ENCODE results near the gene SORCS1.

Gene SORCS1

DNA sequence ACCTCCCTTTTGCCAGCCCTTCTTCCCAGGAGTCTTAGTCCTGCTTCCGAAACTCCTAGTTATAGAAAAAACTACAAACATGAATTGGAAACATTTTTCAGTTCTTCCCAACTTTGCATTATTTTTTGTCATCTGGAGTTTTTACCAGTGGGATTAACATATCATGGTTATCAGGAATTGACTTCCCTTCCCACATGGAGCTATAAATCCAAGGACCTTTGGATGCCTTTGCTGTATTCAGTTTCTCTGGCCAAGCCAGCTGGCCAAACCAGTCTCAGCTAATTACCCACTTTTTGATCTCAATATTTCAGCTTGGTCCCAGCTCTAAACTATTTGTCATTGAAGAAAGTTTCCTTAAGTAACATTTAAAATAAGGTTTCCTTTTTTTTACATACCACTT is 570.6 kb downstream of the SORCS1 start:
- DNase-seq (ENCODE audit: low spot score), result no peak

DNA sequence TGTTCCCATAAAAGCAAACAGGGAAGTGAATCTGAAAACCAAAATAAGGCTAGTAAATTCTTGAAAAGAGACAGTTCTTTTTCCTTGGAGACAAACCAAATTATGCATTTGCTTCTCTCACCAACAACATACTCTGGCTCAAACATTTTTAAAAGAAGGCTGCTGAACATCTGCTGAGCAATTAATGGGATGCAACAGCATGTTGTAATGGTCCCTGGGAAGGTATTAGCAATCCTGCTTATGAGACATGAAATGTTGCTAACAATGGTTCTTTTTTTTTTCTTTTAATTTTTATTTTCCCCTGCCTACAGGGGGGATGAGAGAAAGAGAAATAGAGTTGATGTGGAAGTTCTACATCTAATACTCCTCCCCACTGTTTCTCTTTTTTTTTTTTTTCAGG is 572.1 kb downstream of the SORCS1 start:
- no peak for DNase-seq (ENCODE audit: low spot score)

DNA sequence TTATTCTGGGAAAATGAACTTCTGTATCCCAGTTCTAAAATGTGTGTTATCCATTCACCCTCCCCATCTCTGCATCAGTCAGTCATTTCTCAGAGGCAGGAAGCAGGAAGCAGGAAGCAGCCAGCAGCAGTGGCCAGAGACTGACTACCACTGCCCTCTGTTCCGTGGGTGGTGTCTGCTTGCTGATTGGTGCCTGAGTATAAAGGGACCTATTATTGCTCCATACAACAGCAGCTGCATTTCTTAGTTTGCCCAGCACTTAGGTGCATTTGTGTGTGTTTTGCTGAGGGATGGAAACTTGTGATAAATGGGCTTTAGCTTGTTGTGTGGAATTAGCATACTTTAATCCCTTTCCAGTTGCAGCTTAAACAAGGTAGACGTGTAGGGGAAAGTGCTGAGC is 582.2 kb downstream of the SORCS1 start:
- DNase-seq (ENCODE audit: low spot score), result peak; percentile 43

DNA sequence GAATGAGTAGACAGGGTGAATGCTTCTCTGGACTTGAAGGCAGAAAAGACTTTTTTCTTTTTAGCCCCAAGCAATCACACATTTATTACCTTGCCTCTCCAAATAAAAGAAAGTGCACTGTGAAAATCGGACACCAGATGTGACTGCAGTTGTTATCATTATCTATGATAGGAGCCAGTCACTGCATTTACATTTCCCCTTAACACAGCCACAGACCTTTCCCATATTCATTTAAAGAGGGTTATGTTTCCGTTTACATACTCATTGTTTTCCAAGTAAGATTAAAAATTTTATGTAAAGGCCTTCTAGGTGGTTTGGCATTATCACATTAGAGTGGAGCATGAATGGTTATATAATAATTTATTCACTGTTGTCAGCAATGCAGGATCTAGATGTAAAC is 586.8 kb downstream of the SORCS1 start:
- DNase-seq (ENCODE audit: low spot score), result no peak

DNA sequence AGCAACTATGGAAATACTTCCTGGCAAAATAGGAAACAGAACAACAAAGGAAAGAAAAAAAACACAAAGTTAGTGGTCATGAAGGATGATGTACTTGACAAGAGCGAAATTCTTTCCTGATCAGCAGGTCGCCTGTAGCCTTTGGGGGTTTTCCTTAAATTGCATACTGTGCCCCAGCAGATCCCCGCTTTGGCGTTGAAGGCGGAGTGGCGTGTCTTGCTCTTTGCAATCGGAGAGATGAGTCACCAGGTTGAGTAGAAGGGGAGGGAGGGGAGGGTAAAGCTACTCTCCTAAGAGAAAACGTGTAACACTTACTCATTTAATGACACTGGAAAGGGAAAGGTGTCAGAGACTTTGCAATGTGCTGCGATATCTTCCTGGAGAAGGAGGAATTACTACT is 587.2 kb downstream of the SORCS1 start:
- DNase-seq (ENCODE audit: low spot score), result no peak

DNA sequence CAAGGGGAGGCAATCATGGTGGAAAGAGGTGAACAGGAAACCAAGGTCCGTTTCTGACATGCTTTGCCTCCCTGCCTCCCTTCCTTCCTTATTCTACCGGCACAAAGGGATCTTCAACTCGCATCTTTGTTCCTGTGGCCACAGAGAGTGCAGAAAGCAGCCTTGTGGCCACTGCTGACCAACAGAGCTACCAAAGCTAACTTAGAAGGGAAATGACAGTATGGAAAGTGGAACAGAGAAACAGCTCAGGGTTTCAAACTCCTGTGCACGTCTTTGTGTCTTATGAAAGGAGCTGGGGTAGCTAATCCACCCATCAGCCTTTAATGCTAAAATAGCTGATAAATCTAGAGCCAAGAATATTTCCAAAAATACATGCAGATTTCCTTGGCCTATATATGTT is 588.0 kb downstream of the SORCS1 start:
- DNase-seq (ENCODE audit: low spot score), result no peak

DNA sequence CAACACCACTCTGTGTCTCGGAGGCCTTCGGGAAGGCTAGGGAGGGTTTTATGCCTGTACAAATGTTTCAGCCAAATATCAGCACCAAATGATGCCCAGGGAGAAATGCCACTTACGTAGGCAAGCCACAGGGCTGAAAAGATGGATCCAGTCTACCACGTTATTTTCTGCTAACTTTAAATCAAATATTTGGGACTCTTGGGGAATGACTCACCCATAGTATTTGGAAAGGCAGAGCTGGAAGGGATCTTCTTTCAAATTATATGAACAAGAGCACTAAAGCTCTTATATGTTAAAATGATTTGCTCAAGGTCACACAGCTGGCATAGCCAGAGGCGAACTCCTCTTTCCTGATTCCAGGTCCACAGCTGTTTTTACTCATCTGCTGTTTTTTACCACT is 591.4 kb downstream of the SORCS1 start:
- no peak for DNase-seq (ENCODE audit: low spot score)

DNA sequence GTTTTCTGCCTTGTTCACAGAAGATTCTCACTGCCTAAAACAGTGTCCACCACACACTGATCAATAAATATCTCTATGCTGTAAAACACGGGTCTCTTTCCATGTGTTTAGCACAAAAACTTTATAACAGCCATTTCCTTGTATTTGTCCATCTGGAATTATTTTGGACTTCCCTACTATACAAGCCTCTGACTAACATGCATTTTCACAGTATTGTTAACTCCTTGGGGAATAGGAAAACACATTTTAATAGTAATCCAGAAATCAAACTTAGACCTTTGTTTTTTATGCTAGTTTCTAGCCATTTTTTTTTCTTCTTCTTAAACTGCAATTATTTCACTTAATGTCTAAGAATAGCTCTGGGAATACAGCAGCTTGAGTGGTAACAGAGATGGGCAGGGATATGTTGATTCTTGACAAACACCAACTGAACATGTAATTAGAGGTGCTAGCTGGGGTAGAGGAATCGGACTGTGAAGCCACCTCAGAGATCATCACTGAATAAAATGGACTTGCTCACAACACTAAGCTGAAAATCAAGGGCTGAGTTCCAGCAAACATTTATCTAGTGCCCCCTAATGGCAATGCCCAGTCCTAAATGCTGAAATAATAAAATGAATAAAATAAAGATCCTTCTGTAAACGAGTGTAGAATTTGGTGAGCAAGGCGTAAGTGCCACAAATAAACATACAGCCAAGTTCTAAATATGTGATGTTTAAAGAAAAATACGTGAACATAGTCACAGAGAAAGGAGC is 593.1 kb downstream of the SORCS1 start:
- DNase-seq (ENCODE audit: low spot score), result peak; percentile 42

DNA sequence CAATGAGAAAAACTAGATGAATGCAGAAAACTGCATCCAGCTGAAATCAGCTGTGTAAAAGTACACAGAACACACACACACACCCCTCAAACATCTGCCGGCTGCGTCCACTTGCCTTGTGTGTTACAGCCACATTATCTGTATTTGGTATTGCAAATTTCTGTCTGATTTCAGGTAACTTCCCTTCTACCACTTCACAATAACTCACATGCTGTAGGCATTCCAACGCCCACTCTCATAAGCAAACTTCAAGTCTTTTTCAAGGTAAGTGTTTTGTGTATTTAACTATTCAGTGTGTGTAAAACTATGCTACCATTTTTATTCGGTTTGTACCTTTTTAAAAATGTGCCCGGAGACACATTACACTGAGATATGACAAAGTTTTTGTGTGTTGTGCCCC is 594.2 kb downstream of the SORCS1 start:
- DNase-seq (ENCODE audit: low spot score), result no peak

DNA sequence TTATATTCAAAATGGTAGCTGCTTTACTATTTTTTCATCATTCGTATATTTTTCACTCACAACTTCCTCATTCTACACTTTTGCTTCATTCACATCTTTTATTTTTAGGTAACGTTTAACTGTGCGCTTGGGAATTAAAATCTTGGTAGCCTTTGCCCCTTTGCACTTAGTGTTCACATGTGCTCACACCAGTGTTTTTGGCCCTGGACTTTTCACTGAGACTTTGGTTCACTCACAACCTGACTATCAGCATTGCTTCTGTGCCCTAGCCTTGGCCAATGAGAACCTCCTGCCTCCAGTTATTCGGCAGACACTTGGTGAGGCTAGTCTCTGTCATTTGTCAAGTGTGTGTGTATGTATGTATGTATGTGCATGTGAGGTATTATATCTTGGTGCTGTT is 596.9 kb downstream of the SORCS1 start:
- DNase-seq (ENCODE audit: low spot score), result no peak

DNA sequence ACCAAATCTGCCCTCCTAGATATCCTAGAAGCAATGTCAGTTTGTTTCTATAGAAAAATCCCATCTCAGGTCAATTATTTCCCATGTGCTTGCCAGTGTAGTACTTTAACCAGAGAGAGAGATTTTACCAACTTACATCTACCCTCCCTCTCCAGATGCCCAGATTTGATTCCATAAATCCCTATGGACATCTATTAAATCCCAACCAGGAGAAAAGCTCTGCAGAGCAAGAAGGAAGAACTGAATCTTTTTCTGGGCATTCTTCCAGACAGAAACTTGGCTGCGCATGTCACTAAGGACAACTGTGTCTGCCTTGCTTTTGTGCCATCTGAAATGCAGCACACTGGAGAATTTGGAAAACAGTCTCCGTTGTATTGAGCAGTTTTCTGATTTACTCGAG is 597.6 kb downstream of the SORCS1 start:
- DNase-seq (ENCODE audit: low spot score), result no peak

DNA sequence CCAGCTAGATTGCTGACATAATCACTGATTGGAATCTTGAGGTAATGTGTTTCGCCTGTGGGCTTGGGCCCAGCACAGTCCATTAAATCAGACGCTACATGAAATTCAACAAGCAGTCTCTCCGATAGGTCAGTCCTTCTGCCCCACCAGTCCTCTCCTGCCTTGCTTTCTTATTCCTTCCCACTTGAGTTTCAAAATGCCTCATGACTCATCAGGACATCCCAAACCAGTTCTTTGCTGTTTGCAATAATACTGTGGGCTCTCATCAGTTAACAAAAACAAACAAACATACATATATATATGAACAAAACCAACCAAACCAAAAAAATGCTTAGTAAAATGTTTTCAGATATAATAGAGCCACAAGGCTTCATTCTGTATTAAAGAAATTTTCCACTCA is 599.0 kb downstream of the SORCS1 start:
- no peak for DNase-seq (ENCODE audit: low spot score)

DNA sequence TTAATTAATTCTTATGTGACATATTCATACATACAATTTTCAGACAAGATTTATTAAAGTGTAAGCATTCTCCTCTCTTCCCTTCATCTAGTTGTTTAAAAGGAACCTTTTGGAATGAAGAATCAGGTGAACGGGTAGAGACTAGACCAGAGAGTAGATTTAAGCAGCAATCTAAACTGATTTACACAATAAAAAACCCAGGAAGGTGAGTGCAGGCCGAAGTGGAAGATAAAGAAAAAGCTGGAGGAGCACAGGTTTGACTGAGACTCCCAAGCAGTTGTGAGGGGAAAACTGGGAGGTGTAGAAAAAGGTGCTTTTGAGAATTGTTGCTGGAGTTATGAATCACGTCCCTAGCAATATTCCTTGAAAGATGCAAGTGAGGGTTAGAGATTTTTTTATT is 601.1 kb downstream of the SORCS1 start:
- DNase-seq (ENCODE audit: low spot score), result no peak

DNA sequence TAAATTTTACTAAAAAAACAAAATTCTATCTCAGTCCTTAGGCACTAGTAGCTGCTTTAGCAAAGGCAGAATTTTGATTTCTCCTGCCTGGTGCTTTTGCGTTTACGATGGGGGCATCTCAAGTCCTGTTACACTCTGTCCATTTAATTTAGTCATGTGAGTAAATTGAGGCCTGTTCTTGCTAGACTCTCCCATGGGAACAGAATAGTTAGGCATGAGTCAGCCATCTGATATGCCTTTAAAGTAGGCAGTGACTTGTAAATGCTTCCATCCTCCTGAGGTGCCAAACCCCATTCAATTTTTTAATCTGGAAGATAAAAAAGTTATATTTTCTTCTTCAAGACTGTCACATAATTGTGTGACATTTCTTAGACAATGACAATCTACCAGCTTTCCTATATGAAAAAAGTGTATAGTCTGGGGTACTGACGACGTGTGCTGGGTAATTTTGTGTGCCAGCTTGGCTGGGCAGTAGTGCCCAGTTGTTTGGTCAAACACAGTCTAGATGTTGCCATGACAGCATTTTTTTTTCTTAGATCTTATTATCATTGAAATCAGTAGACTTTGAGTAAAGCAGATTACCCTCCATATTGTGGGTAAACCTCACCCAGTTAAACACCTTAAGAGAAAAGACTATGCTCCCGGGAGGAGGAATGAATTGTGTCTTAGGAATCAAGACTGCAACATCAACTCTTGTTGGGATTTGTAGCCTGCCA is 603.4 kb downstream of the SORCS1 start:
- peak; percentile 13 for DNase-seq (ENCODE audit: low spot score)

DNA sequence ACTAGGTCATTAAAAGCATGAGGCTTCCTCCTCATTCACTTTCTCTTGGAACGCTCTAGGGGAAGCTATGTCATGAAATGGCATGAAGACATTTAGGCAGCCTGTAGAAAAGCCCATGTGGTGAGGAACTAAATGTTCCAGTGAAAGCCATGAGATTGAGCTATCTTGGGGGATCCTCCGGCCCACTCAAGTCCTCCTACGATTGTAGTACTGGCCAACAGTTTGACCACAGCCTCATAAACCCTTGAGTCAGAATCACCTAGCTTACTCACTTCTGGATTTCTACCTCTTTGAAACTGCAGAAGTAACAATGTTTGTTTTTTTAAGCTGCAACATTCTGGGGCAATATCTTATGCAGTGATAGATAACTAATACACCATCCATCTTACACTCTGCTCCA is 605.1 kb downstream of the SORCS1 start:
- no peak for DNase-seq (ENCODE audit: low spot score)

DNA sequence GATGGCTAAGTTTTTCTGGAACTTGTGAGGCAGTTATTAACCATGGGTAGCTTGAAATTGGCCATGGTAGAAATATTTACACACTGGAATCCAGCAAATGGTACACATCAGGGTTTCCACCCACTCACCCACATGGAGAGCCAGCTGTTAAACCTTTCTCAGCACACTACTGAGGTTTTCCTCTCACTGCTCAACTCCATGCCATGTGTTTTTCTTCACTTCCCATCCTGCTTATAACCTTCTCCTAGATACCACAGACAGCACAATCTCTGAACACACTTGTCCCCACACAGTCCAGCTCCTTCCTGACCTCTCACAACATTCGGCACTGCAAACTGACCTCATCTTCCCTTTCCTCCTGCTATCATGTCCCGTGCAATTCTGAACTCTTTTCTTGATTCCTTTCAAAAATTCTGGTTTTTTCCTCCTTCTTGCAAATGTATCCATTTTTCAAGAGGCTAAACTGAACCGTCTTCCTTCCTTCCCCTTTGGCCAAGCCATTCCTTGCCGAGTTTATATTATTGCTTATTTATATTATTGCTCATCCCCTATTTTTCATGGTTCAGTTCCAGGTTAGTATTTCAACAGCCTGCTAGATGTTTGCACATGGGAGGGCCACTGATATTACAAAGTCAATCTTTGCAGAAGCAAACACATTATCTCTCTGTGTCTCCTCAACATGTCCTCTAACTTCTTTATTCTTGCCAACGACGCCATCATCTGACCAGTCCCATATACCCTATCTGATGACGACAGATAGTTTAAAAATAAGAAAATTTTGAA is 606.4 kb downstream of the SORCS1 start:
- no peak for DNase-seq (ENCODE audit: low spot score)

DNA sequence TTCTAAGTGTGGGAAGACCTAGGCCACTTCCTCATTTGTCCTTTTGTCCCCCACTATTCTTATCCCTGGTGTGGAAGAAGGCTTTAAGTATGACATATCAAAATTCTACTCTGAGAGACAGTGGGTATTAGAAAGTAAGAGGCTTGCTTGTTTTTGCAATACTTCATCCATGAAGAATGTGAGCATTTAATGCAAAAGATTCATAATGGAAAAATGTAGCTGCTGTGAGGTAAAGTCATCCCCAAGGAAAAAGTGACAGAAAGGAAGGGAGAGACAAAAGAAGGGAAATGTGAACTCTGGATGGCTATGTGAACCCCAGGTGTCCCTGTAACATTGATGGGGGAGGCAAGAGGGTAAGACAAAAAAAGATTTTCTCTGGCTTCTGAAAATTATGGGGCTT is 607.5 kb downstream of the SORCS1 start:
- no peak for DNase-seq (ENCODE audit: low spot score)

DNA sequence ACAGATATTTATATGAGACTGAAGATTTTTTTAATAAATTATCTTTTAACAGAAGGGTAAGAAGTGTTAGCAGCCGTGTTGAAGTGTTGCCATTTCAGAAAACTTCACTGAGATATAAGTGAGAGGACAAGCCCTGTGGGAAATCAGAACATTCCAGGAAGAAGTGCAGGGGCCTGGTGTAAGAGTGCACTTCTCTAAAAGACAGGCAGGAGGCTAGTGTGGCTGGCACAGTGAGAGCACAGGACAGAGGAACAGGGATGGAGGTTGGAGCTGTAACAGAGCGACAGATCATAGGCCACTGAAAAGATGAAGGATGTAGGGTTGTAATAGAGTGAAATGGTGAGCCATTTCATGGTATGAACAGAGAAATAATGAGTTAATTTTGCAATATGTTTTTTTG is 608.9 kb downstream of the SORCS1 start:
- DNase-seq (ENCODE audit: low spot score), result no peak

DNA sequence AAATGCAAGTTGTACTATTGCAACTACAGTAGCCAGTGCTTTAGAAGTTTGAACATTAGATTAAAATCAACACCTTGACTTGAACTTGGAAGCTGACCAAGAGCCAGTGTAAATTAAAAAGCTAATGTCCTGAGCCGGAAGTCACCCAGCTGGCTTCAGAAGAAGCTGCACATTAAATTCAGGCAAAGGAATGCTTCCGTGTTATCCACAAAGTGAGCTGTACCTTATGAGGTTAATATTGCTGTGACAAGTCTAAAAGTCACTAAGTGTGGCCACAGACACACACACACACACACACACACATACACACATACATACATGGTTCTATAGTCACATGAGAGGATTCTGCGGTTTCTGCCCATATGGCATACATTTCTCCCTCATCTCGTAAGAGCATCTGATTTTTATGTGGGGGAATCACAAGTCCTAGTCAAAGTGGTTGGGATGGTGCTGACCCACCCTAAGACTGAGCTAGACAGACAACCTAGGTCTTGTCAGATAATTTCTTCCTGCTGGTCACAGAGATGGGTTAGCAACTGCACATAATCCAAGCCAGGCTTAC is 612.9 kb downstream of the SORCS1 start:
- no peak for DNase-seq (ENCODE audit: low spot score)

DNA sequence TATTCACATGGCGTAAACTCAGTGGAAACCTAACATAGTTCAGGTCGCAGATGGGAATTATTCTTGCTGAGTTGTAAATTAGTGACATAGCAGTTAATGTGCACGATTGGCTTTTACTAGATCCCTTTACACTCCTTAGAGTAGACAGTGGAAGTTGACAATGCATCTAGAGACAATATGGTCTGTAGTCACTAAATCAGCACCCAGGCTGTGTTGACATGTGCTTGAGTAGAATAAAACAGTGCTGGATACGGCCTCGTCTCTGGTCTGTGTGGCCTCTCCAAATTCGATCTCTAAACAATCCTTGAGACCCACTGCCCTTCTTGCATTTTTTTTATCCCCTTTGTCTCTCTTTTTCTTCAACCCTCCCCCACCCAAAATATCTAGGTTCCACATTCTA is 615.7 kb downstream of the SORCS1 start:
- DNase-seq (ENCODE audit: low spot score), result no peak

DNA sequence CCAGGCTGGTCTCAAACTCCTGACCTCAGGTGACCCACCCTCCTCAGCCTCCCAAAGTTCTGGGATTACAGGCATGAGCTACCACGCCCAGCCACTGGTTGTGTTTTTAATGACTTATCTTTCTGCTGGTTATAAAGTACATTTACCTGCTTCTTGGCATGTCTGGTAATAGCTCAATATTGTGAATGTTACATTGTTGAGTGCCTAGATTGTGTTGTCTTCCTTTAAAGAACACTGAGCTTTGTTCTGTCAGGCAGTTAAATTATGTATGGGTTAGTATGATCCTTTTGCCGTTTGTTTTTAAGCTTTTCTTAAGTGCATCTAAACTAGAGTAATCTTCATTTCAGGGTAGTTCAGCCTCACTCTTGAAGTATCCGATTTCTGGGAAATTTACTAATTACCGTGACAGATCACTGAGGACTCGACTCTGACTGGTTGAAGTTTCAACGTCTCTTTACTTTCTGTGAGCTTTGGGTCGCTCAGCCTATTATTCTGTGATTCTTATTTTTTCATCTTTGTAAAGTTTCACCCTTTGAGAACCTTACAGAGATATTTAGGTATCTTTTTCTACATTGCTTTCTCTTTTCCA is 617.4 kb downstream of the SORCS1 start:
- no peak for DNase-seq (ENCODE audit: low spot score)

DNA sequence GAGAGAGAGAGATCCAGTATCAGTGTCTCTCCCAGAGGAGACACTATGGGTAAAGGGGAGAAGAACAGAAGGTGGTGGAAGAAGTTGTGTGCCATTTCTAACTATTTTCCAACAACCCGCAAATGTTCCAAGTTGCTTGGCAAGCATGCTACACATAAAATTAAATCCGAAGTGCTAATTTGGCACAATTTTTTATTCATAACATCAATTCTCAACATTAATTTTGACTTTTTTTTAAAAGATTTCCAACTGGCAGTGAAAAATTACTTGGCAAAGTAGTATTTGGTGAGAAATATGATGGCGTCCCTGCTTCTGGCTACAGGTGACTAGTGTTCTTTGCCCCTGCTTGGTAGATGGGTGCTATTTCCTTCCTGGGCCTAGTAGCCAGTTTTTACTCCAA is 622.0 kb downstream of the SORCS1 start:
- DNase-seq (ENCODE audit: low spot score), result no peak

All from kidney tubule cell (primary cell).